ENCODE data around the gene STAC2.
"Not testable (repeated sequence)": the region's sequence is repeated elsewhere in the genome, so short reads cannot be mapped to it uniquely, and the experiment has no call there.

Gene STAC2, protein sequence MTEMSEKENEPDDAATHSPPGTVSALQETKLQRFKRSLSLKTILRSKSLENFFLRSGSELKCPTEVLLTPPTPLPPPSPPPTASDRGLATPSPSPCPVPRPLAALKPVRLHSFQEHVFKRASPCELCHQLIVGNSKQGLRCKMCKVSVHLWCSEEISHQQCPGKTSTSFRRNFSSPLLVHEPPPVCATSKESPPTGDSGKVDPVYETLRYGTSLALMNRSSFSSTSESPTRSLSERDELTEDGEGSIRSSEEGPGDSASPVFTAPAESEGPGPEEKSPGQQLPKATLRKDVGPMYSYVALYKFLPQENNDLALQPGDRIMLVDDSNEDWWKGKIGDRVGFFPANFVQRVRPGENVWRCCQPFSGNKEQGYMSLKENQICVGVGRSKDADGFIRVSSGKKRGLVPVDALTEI

DNA sequence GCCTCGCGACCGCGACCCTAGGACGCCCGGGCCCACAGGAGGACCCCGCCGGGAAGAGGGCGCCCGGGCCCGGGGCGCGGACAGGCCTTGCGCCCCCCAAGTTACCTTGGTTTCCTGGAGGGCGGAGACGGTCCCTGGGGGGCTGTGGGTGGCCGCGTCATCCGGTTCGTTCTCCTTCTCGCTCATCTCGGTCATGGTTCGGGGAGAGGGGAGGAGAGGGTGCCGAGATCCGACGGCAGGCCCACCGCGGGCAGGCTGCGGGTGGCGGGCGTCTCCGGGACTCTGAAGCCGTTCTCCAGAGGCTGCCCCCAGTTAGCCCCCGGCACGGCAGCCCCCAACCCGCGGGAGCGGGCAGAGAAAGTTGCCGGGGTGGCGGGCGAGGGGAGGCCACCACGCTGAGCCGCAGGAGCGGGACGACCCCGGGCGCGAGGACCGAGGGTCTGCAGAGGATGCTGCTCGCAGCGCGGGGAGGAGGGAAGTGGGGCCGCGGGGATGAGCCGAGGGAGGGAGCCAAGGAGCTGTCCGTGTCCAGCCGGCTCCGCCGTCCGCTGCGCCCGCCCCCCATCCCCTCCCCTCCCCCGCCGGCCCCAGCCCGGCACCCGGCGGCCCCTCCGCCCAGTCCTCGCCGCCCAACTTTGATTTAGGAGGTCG lies at the start of gene STAC2:
Gene STAC2 (minus strand): TSS at position 638 of the 651 bp plus-strand sequence. CDS start 443 bp downstream, at position 195.
- DNase-seq (ENCODE audit: low spot score), result no peak

DNA sequence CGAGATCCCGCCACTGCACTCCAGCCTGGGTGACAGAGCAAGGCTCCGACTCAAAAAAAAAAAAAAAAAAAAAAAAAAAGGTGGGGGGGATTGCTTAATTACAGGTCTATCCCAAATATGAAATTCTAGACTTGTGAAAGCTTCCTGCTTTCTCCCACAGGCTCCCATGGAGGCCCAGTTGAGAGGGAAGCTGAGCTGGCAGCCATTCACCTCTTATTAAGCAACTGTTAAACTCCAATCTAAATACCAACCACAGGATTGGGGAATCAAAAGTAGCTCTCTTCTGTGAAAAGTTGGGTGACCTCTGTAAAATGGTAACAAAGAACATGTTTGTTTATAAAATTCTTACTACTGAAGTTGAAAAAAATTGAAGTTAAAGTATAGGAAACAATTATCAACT lies 45.8 kb upstream of the STAC2 start:
- DNase-seq (ENCODE audit: low spot score), result peak; percentile 28

DNA sequence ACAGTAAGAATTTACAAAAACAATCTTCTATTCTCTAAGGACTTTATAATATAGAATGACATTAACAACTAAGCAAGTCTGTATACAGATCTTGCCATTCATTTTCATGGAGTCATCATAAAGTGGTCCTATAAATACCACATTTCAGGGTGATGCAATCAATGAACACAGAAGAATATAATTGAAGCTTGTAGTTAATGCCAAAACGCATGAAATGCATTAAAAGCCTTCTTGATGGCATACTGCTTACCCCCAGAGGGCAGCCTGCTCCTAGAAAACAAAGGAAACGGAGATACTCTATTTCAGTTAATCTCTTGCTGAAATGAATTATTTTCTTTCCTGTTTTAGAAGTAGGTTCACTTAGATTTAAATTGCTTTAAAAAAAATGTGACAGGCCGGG lies 45.2 kb upstream of the STAC2 start:
- peak; percentile 71 for DNase-seq (ENCODE audit: low spot score)

DNA sequence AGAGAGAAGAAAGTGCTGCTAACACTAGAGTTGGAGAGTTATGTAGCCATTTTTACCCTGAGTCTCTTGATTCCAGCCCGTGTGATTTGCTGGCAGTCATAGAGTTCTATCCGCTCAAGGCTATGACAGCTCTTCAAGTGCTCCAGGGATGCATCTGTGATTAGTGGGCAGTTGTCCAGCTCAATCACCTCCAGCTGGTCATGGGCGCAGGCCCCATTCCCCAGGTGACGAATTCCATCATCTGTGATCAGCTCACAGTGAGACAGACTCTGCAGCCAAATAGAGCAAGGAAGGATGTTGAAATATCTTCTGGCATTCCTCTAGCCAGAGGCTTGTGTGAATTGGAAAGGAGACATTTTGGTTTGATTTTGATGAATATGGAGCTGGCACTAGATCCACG lies 38.4 kb upstream of the STAC2 start:
- DNase-seq (ENCODE audit: low spot score), result peak; percentile 23

DNA sequence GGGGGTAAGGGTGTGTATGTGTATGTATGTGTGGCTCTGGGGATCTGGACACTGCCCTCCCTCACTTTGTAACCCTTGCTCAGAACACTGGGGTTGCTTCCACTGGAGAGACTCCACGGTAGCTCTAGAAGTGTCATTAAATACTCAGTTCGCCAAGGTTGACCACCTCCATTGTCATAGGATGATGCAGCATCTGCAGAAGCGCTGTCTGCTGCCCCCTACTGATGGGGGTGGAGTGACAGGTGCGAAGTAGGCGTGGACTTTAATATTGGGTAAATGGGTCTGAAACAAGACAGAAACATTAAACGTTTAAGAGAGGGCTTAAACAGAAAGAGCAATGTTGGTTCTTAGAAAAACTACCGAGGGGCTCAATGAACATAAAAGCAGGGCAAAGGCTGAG lies 35.5 kb upstream of the STAC2 start:
- no peak for DNase-seq (ENCODE audit: low spot score)

DNA sequence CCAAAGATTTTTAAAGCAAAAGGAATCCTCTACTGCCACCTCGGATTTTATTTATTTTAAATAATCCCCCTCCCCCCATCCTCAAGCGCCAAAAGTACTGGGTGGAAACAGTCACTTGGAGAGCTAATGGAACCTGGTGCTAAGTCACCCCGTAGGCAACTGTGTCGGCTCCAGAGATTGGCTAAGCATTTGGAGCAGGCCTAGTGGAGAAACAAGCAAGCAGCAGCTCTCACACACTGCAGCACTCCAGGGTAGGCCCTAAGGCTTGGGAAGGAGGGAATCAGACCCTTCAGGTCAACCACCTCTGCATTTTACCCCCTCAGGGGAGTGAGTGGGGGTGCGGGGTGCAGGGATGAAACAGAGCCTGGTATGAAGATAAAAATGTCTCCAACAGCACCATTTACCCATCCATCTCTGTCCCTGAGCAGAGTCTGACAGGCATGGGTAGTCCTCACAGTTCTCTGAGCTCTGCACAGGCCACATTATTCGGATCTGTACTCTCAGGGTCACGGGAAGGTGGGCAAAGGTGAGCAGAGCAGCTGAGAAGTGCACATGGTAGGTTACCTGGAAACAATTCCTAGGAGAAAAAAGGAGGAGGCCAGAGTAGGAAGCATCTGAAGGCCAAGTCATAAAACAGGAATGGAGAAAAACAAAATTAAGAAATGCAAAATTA lies 27.2 kb upstream of the STAC2 start:
- DNase-seq (ENCODE audit: low spot score), result no peak

DNA sequence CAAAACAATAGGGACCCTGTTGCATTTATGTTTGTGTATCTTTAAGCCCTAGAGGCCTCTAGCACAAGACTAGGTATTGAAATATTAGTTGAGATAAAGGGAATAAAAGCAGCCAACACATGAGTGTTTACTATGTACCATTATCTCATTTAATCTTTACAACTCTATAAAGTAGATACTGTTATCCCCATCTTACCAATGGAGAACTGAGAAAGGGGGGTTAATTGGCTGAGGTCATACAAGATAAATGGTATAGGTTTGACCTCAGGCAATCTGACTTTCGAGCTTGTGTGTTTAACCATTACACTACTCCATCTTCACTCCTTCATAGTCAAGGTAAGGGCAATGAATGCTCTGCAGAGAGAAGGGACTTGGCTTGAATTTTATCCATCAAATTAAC lies 26.3 kb upstream of the STAC2 start:
- no peak for DNase-seq (ENCODE audit: low spot score)

DNA sequence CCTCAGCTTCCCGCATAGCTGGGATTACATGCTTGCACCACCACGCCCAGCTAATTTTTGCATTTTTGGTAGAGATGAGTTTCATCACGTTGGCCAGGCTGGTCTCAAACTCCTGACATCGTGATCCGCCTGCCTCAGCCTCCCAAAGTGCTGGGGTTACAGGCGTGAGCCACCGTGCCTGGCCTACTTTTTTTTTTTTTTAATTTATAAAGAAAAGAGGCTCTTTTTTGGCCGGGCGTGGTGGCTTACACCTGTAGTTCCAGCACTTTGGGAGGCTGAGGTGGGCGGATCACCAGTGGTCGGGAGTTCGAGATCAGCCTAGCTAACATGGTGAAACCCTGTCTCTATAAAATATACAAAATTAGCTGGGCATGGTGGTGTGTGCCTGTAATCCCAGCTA lies 24.3 kb upstream of the STAC2 start:
- DNase-seq (ENCODE audit: low spot score), result not testable (repeated sequence)

DNA sequence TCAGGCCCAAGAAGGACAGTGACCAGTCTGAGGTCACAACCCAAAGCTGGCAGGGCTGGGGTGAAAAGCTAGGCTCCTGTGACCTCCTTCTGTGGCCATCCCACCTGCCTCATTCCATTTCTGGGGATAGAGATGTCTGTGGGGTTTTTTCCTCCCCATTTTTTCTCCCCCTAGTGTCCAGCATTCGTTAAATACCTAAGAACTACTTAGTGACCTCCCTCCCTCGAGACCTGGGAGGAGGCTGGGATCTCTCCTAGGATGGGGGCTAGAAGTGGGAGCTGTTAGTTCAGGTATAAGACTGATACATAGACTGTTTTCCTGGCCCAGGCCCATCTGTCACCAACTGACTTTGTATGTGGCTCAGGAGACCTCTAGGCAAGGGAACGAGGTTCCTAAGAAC lies 20.5 kb upstream of the STAC2 start:
- no peak for DNase-seq (ENCODE audit: low spot score)

DNA sequence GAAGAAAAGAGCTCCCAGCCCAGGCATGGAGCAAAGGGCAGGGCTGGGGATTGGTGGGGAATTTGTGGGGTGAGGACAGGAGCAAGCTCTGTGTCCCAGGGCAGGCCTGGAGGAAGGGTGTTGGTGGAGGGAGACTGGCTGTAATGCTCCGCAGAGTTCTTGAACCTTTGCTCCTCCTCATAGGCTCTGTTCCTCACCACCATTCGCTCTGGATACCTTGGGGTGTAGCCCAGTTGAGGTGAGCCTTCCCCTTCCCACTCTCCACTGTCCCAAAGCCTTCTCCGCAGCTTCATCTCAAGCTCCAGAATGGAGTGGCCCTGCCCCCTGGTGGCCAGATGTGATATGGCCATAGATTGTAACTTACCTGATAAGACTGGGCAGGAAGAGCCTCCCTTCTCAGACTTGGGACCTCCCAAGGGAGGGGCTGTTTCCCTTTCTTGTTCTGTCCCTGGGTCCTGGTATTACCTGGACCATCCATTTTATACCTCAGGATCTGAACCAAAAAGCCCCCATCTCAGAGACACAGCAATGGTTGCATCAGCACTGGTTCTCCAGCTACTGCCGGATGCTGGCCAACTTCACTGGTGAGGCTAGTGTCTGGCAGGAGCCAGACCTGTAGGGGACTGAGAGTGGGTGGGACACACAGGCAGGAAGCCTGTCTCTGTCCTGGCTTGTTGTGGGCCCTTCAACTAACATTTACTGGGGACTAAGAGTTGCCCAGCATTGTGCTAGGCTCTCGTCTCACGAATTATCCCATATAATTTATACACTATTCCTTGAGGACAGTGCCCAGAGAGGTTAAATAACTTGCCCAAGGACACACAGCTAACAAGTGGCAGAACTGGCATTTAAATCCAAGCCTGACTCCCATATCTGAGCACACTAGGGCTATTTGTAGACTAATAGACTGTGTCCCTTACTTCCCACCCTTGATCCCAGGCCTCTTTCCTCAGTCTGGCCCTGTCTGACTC lies 19.1 kb upstream of the STAC2 start:
- DNase-seq (ENCODE audit: low spot score), result peak; percentile 84

DNA sequence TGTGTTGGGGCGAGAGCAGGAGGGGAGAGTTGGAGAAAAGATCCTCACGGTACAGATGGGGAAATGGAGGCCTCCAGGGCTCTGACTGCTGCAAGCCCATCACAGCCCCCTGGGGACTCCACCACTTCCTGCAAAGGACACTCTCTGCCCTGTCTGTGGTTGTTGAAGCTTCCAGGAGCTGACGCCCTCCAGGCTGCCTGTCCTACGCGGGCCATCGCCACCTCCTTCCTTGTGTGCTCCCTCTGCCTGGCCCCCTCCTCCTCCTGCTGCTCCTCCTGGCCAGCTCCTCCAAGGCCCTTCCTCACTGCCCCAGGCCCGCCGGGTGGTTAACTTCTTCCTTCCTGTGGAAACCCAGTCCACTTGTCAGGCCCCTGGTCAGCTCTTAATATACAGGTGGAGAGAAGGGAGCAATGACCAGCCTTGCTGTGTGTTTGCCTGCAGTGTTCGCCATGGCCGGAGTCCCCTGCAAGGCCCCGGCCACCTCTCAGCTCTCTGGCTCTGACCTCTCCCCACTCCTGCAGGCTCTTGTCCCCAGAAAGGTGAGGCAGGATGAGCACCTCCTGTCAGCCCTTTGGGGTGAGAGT lies 18.4 kb upstream of the STAC2 start:
- no peak for DNase-seq (ENCODE audit: low spot score)

DNA sequence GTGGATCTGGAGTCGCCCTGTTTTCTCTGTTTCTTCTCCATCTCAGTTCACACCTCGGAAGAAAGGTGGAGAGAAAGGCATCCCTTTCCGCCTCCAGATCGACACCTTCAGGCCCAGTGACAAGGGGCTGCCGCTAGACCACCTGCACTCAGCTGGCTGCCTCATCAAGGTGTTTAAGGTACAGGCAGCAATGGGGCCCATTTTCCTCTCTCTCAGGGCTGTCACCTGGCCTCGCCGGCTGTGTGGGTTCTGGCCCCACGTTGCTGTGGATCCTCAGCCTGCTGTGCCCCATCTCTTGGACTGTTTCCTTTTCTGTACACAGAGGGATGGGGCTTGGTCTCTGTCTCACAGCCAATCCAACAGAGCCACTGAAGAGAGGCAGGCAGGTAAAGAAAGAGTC lies 17.4 kb upstream of the STAC2 start:
- no peak for DNase-seq (ENCODE audit: low spot score)

DNA sequence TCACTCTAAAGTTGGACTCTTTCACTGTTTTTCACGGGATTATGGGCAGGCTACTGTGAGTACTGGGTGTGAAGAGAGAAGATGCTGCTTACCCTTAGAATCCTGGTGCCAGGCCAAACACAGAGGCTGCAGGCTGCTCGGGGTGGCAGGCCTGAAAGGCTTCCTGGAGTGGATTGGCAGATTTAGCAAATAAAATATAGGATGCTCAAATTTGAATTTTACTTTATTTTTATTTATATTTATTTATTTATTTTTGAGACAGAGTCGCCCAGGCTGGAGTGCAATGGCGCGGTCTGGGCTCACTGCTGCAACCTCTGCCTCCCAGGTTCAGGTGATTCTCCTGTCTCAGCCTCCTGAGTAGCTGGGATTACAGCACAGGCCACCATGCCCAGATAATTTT lies 14.9 kb upstream of the STAC2 start:
- DNase-seq (ENCODE audit: low spot score), result no peak

DNA sequence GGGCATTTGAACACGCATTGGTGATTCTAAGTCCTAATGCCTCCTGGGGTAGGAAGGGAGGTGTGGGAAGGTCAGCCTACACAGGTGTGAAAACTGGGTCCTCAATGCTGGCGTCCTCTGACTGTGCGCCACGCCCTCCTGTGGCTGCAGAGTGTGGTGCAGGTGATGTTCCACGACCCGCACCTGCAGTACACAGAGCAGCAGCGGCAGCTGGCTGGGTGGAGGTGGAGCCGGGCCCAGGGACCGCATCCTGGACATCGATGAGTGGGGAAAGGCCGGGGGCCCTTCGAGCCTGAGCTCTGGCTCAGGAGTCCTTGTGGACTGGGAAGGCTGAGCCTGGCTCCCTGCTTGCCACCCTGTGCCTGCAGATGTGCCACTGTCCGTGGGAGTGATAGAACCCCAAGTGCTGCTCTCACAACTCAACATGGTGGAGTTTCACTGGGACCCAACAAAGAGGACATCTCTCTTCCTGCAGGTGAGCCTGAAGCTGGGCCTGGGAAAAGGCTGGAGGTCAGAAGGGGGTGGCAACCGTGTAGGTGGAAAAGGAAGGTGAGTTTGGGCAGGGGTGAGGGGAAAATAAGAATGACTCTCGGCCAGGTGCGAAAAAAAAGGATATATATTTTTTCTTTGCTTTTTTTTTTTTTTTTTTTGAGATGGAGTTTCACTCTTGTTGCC lies 14.0 kb upstream of the STAC2 start:
- DNase-seq (ENCODE audit: low spot score), result no peak

DNA sequence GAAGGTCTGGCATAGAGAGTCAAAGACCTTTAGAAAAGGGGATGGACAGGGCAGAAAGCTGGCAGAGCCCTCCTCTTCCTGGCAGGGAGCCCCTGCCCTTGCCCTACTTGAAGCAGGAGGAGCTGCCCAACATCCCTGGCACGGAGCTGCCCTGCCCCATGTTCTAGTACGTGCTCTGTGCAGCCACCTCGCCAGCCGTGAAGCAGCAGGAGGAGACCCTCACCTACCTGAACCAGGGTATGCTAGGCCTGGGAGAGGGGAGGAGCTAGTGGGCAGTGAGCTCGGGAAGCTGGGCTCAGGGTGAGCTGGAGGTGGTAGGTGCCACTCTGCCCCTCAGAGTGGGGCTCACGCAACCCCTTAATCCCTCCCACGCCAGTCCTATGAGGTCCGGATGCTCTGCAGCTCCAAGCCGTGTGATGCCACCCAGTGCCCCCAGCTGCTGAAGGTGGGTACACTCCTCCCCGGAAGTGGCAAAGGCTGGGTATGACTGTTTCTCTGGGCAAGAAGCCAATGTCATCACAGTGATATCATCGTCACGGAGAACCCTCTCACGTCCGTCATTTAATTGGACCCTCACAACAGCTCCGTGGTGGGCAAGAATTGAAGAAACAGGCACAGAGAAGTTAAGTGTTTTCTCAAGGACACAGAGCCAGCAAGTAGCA lies 12.7 kb upstream of the STAC2 start:
- no peak for DNase-seq (ENCODE audit: low spot score)

DNA sequence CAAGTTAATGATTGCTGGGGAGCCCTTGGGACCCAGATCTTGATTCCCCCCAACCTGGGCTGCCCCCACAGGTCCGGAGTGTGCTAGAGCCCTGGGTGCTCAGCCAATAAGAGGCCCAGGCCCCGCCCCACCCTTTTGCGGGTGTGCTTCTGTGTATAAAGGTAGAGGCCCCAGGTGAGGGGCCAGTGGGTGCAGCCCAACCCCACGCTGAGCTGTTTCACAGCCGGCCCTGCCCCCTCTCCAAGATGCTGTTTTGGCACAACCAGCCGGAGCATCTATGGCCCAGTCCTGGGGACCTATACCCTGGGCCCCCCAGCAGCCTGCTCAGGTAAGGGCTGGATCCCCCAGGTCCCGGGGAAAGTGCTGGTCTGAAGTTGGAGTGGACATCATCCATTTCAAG lies 11.8 kb upstream of the STAC2 start:
- no peak for DNase-seq (ENCODE audit: low spot score)

DNA sequence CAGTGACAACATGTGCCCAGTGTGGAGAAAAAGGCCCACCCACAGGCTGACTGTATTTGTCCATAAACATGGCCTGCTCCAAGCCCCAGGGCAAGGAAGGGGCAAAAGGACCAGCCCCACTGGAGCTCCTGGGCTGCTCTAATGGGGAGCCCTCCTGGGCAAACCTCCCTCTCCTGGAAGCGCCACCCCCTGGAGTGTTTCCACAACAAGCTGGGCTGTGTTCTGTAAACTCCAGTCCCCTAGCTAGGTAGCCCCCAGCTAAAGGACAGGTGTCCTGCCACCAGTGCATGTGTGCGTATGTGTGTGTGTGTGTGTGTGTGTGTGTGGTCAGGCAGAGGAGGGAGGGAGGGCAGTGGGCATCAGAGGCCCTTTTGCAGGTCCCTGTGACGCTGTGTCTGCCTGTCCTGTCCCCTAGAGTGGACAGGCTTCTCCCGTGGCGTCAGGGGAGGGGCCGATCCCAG lies 11.3 kb upstream of the STAC2 start:
- no peak for DNase-seq (ENCODE audit: low spot score)

DNA sequence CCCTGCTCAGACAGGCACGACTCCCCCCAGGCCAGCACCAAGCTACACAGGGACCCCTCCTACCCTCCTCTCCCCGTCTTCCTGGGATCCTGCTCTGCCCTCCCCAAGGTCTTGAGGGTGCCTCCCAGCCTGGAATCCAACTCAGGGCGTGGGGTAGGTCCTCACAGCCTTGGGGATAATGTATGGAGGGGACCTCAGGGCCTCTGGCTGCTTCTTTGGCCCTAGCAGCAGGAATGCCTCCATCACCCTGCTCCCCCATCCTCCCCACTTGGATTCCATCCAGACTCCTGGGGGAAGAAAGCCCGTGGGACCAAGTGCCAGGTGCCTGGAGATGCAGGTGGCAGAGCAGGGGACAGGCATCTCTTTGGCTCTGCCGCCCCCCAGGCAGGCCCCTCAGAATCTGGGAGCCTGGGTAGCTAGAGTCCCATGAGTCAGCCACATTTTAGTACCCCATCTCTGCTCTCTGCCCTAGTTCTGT lies 10.7 kb upstream of the STAC2 start:
- DNase-seq (ENCODE audit: low spot score), result no peak

DNA sequence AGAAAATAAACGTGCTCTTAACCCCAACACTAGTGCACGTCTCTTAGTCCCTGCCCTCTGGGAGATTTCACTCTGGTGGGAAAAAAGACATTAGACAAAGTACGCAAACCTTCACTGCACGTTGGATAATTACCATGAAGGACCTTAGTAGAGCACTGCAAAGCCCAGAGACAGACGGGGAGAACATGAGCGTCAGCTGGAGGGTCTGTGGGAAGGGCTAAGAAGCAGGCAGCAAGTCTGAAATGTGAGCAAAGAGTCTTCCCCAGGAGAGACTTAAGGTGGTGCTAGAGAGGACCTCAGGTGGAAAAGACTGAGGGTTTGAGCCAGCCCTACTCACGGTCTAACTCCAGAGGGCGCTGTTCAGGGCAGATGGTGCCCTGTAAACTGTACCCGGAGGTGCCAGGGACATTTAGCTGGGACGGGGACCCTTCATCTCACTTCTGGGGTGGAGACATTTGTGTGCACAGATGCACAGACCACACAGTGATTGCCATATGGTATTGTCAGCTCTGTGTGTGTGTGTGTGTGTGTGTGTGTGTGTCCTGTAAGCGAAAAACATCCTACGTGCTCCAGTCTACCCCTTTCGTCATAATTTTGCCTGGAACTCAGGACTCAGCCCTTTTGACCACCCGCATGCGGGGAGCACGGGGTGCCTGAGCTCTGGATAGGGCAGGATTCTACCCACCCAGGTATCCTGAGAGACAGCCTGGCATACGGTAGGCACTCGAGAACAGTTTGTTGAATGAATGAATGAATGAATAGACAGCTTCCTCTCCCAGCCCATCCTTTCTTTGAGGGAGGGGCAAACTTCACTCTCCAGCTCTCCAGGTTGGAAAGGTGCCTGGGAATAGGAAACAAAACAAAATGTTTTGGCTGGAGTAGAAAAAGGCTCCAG lies 10.1 kb upstream of the STAC2 start:
- peak; percentile 73 for DNase-seq (ENCODE audit: low spot score)
